ENCODE results near the gene G6PC1. TPM values are rescaled to one million over a fixed set of nuclear protein-coding genes. Genes with fewer than 3 reads are reported as not detected.
"Not testable (repeated sequence)": the region's sequence is repeated elsewhere in the genome, so short reads cannot be mapped to it uniquely, and the experiment has no call there.

The G6PC1 gene
- total RNA-seq: not detected
- polyA plus RNA-seq: not detected
- total RNA-seq: not detected

DNA sequence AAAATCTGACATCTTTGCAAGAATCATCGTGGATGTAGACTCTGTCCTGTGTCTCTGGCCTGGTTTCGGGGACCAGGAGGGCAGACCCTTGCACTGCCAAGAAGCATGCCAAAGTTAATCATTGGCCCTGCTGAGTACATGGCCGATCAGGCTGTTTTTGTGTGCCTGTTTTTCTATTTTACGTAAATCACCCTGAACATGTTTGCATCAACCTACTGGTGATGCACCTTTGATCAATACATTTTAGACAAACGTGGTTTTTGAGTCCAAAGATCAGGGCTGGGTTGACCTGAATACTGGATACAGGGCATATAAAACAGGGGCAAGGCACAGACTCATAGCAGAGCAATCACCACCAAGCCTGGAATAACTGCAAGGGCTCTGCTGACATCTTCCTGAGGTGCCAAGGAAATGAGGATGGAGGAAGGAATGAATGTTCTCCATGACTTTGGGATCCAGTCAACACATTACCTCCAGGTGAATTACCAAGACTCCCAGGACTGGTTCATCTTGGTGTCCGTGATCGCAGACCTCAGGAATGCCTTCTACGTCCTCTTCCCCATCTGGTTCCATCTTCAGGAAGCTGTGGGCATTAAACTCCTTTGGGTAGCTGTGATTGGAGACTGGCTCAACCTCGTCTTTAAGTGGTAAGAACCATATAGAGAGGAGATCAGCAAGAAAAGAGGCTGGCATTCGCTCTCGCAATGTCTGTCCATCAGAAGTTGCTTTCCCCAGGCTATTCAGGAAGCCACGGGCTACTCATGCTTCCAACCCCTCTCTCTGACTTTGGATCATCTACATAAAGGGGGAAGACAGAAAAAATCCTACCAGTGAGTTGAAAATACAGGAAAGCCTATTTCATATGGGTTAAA lies at the start of gene G6PC1:
Gene G6PC1, plus strand, starts transcription at position 340 of the 872 bp plus-strand sequence. Its CDS starts 78 bp downstream, at position 418.
- no peak within 1 kb of the TSS for H3K4me3 Mint-ChIP-seq
- no peaks in the 10 kb centered on the region for H3K4me1 ChIP-seq (ENCODE audit: control insufficient read depth in 2 of 2, insufficient read depth in 2 of 2, low read length in 2 of 2)
- H3K9me3 Mint-ChIP-seq: no peaks in the 10 kb centered on the region
- no peaks in the 10 kb centered on the region for H3K9me3 ChIP-seq (ENCODE audit: control insufficient read depth in 2 of 3, low read length in 3 of 3)
- intact Hi-C loops (cut with micrococcal nuclease): no loop called here
- no peaks in the 10 kb centered on the region for H3K36me3 ChIP-seq (ENCODE audit: control insufficient read depth in 2 of 3, insufficient read depth in 3 of 3, low read length in 3 of 3)
- H3K27me3 ChIP-seq (ENCODE audit: control insufficient read depth in 2 of 2, insufficient read depth in 2 of 2, low read length in 2 of 2): no peaks in the 10 kb centered on the region
- H3K27ac Mint-ChIP-seq: no peak within 1 kb of the TSS
- ChIA-PET CTCF (no interaction called here), POLR2A (no interaction called here)
- no peaks in the 10 kb centered on the region for H3K36me3 Mint-ChIP-seq
- peaks cover 0 to 21% (median 7%) of the 10 kb centered on the region in 5 donors for H3K27me3 Mint-ChIP-seq
- ATAC-seq (no peak), DNase-seq (no peak)
- no peak within 1 kb of the TSS for H3K4me3 ChIP-seq (ENCODE audit: low read length)
- no peak within 1 kb of the TSS for H3K27ac ChIP-seq (ENCODE audit: low read depth, low read length)
- no peaks in the 10 kb centered on the region for H3K4me1 Mint-ChIP-seq

- CTCF ChIA-PET: no interaction called here
- Histone ChIP-seq H3K4me3 (ENCODE audit: low read length) (no peak within 1 kb of the TSS), H3K9me3 (ENCODE audit: control insufficient read depth in 2 of 3, low read length in 3 of 3) (no peaks in the 10 kb centered on the region), H3K27me3 (ENCODE audit: control insufficient read depth in 2 of 2, insufficient read depth in 2 of 2, low read length in 2 of 2) (no peaks in the 10 kb centered on the region), H3K4me1 (ENCODE audit: control insufficient read depth in 2 of 2, insufficient read depth in 2 of 2, low read length in 2 of 2) (no peaks in the 10 kb centered on the region), H3K27ac (ENCODE audit: low read depth, low read length) (no peak within 1 kb of the TSS), H3K36me3 (ENCODE audit: control insufficient read depth in 2 of 3, insufficient read depth in 3 of 3, low read length in 3 of 3) (peaks cover 0 to 1% (median 0%) of the 10 kb centered on the region in 3 experiments)
- intact Hi-C loops (cut with micrococcal nuclease): no loop called here
- POLR2A ChIA-PET: no interaction called here
- ATAC-seq: no peak
- DNase-seq: no peak
- H3K27me3 Mint-ChIP-seq: peaks cover 0 to 8% (median 0%) of the 10 kb centered on the region in 5 donors
- H3K36me3 Mint-ChIP-seq: peaks cover 0 to 2% (median 0%) of the 10 kb centered on the region in 5 donors
- peaks cover 0 to 8% (median 0%) of the 10 kb centered on the region in 7 donors for H3K4me1 Mint-ChIP-seq
- H3K9me3 Mint-ChIP-seq: no peaks in the 10 kb centered on the region
- H3K27ac Mint-ChIP-seq: no peak within 1 kb of the TSS
- no peak within 1 kb of the TSS for H3K4me3 Mint-ChIP-seq
Measured at GRCh38 chr17:42850954-42851353, 49.6 kb upstream of the G6PC1 start, which contains the start of gene AOC3. TSS of gene AOC3 (plus strand) at chr17:42851199. CDS start at chr17:42851344, 145 bp downstream.

- H3K36me3 Mint-ChIP-seq; DNase-seq; ATAC-seq; H3K27ac Mint-ChIP-seq; POLR2A ChIA-PET; H3K27ac ChIP-seq (ENCODE audit: low read depth, low read length); H3K36me3 ChIP-seq (ENCODE audit: control insufficient read depth in 2 of 3, insufficient read depth in 3 of 3, low read length in 3 of 3); H3K4me3 ChIP-seq (ENCODE audit: low read length); H3K27me3 Mint-ChIP-seq; H3K9me3 Mint-ChIP-seq; H3K4me1 Mint-ChIP-seq; CTCF ChIA-PET; H3K4me1 ChIP-seq (ENCODE audit: control insufficient read depth in 2 of 2, insufficient read depth in 2 of 2, low read length in 2 of 2); intact Hi-C loops (cut with micrococcal nuclease); H3K4me3 Mint-ChIP-seq; H3K9me3 ChIP-seq (ENCODE audit: control insufficient read depth in 2 of 3, low read length in 3 of 3); H3K27me3 ChIP-seq (ENCODE audit: control insufficient read depth in 2 of 2, insufficient read depth in 2 of 2, low read length in 2 of 2): not testable (repeated sequence)
Measured at GRCh38 chr17:42851371-42852240, 49.0 kb upstream of the G6PC1 start.

- Mint-ChIP-seq H3K4me3 (no peak overlapping the region), H3K9me3 (no peaks in the 10 kb centered on the region), H3K27me3 (peaks cover 0 to 11% (median 0%) of the 10 kb centered on the region in 5 donors), H3K4me1 (peaks cover 0 to 4% (median 0%) of the 10 kb centered on the region in 7 donors), H3K36me3 (no peaks in the 10 kb centered on the region), H3K27ac (no peak overlapping the region)
- DNase-seq (no peak), ATAC-seq (no peak)
- POLR2A ChIA-PET: no interaction called here
- Histone ChIP-seq H3K9me3 (ENCODE audit: control insufficient read depth in 2 of 3, low read length in 3 of 3) (no peaks in the 10 kb centered on the region), H3K4me1 (ENCODE audit: control insufficient read depth in 2 of 2, insufficient read depth in 2 of 2, low read length in 2 of 2) (no peaks in the 10 kb centered on the region), H3K36me3 (ENCODE audit: control insufficient read depth in 2 of 3, insufficient read depth in 3 of 3, low read length in 3 of 3) (no peaks in the 10 kb centered on the region), H3K27me3 (ENCODE audit: control insufficient read depth in 2 of 2, insufficient read depth in 2 of 2, low read length in 2 of 2) (no peaks in the 10 kb centered on the region), H3K4me3 (ENCODE audit: low read length) (no peak overlapping the region), H3K27ac (ENCODE audit: low read depth, low read length) (no peak overlapping the region)
- intact Hi-C loops (cut with micrococcal nuclease): no loop called here
- CTCF ChIA-PET: no interaction called here
Measured at GRCh38 chr17:42852351-42852750, 48.2 kb upstream of the G6PC1 start.

DNA sequence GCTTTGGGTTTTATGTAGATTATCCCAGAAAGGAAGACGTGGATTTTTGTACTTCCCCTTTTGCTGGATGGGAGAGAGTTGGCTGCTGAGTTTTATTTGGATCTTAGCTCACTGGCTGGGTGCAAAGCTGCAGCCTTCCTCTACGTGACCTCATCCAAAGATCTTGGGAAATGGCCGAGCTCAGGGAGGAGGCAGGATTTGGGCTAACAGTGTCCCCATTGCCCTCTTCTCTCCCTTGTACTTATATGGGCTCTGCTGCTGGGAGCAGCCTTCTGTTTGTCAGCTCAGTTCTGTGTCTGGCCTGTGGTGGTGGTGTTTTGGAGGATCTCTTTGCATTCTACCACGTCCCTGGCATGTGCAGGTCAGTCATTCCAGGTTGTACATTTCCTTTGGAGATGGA lies 47.6 kb upstream of the G6PC1 start:
- H3K4me3 ChIP-seq (ENCODE audit: low read length): no peak overlapping the region
- no peaks in the 10 kb centered on the region for H3K36me3 ChIP-seq (ENCODE audit: control insufficient read depth in 2 of 3, insufficient read depth in 3 of 3, low read length in 3 of 3)
- CTCF ChIA-PET: no interaction called here
- intact Hi-C loops (cut with micrococcal nuclease): no loop called here
- POLR2A ChIA-PET: no interaction called here
- H3K9me3 ChIP-seq (ENCODE audit: control insufficient read depth in 2 of 3, low read length in 3 of 3): no peaks in the 10 kb centered on the region
- Mint-ChIP-seq H3K4me1 (peaks cover 0 to 4% (median 0%) of the 10 kb centered on the region in 7 donors), H3K27me3 (peaks cover 0 to 11% (median 0%) of the 10 kb centered on the region in 5 donors), H3K4me3 (no peak overlapping the region), H3K36me3 (no peaks in the 10 kb centered on the region), H3K9me3 (no peaks in the 10 kb centered on the region), H3K27ac (no peak overlapping the region)
- H3K27ac ChIP-seq (ENCODE audit: low read depth, low read length): no peak overlapping the region
- no peaks in the 10 kb centered on the region for H3K27me3 ChIP-seq (ENCODE audit: control insufficient read depth in 2 of 2, insufficient read depth in 2 of 2, low read length in 2 of 2)
- ATAC-seq: no peak
- no peak for DNase-seq
- no peaks in the 10 kb centered on the region for H3K4me1 ChIP-seq (ENCODE audit: control insufficient read depth in 2 of 2, insufficient read depth in 2 of 2, low read length in 2 of 2)

DNA sequence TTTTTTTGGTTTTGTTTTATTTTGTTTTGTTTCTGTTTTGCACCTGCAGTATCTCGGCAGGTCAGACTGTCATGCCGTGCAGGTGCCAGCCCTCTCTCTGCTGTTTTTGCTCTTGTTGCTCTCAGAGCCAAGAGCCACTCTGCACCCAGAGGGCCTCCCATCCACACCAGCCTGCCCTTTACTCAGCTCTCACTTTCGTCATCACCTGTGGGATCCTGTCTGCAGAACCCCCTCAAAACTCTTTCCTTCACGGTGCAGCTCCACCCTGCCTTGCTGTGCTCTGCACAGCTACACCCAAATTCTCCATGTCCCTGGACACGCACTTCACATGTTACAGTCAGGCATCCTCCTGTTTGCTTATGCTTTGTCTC lies 47.0 kb upstream of the G6PC1 start:
- Mint-ChIP-seq H3K36me3 (no peaks in the 10 kb centered on the region), H3K4me1 (peaks cover 0 to 4% (median 0%) of the 10 kb centered on the region in 7 donors), H3K4me3 (no peak overlapping the region), H3K9me3 (no peaks in the 10 kb centered on the region), H3K27ac (no peak overlapping the region), H3K27me3 (peaks cover 0 to 11% (median 0%) of the 10 kb centered on the region in 5 donors)
- DNase-seq: no peak
- Histone ChIP-seq H3K4me3 (ENCODE audit: low read length) (no peak overlapping the region), H3K36me3 (ENCODE audit: control insufficient read depth in 2 of 3, insufficient read depth in 3 of 3, low read length in 3 of 3) (no peaks in the 10 kb centered on the region), H3K27me3 (ENCODE audit: control insufficient read depth in 2 of 2, insufficient read depth in 2 of 2, low read length in 2 of 2) (no peaks in the 10 kb centered on the region), H3K9me3 (ENCODE audit: control insufficient read depth in 2 of 3, low read length in 3 of 3) (no peaks in the 10 kb centered on the region), H3K4me1 (ENCODE audit: control insufficient read depth in 2 of 2, insufficient read depth in 2 of 2, low read length in 2 of 2) (no peaks in the 10 kb centered on the region), H3K27ac (ENCODE audit: low read depth, low read length) (no peak overlapping the region)
- ChIA-PET POLR2A (no interaction called here), CTCF (no interaction called here)
- no peak for ATAC-seq
- intact Hi-C loops (cut with micrococcal nuclease): no loop called here
